ENCODE measurements around the gene RING1. TPM values are rescaled to one million over a fixed set of nuclear protein-coding genes. Genes with fewer than 3 reads are reported as not detected.

The RING1 gene
- total RNA-seq, 3 donors from 2014 or later, result 64.7 to 66.5 (median 66.3) TPM

DNA sequence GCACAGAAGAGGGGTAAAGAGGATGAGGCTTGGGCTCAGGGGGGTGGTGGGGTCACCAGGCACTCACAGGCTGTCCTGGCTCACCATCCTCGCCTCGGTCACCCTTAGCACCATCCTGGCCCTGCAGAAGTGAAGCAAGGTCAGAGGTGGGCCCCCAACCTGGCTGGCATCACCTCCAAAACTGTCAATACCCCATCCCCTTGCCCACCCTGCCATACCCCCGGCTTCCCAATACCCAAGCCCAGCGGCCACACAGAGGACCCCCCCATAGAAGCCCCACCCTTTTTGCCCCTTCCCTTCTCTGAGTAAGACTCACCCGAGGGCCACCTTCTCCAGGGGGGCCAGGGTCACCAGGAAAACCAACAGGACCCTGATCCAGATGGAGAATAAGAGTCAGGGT, 39.7 kb upstream of the RING1 start:
- Mint-ChIP-seq H3K4me3 (no peak overlapping the region), H3K36me3 (ENCODE audit: insufficient read depth) (no peaks in the 10 kb centered on the region), H3K4me1 (ENCODE audit: low read depth) (no peaks in the 10 kb centered on the region), H3K9me3 (no peaks in the 10 kb centered on the region), H3K27me3 (ENCODE audit: low read depth) (peaks cover 9% of the 10 kb centered on the region)
- ATAC-seq, result no peak
- DNase-seq, result no peak

DNA sequence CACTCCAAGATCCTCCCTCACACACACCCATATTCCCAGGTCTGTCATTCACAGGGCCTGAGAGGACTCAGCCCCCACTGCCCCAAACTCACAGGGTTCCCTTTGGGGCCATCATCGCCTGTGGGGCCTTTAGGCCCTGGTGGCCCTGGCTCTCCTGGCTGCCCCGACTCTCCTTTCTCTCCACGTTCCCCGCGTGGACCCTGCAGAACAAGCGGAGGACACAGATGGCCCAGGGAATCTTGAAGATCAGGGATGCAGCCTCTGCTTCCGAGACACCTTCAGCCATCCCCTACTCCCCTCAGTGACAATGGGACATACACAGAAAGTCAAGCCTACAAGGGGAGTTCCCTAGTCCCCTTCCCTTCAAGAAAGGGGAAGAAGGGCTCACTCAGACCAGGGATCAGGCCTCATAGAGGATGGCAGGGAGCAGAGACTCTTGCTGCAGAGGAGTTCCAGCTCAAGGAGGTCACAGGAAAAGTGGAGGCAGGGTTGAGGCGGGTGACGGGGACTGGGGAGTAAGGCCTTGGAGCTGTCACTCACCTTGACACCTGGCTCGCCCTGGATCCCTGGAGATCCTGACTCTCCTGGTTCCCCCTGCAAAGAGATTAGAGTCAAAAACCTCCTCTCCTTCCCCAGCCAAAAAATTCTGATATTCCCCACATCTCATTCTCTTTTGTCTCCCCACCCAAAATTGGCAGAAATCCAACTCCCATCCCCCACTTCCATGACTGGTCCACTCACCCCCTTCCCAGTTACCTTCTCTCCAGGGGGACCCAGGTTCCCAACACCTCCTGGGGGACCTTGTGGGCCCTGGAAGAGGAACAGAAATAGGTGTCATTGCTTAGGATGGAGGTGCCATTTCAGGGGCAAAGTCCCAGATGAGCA, 38.8 kb upstream of the RING1 start:
- Mint-ChIP-seq H3K36me3 (ENCODE audit: insufficient read depth) (no peaks in the 10 kb centered on the region), H3K4me1 (ENCODE audit: low read depth) (no peaks in the 10 kb centered on the region), H3K9me3 (no peaks in the 10 kb centered on the region), H3K4me3 (no peak overlapping the region), H3K27me3 (ENCODE audit: low read depth) (peaks cover 7% of the 10 kb centered on the region)
- ATAC-seq (no peak), DNase-seq (no peak)

DNA sequence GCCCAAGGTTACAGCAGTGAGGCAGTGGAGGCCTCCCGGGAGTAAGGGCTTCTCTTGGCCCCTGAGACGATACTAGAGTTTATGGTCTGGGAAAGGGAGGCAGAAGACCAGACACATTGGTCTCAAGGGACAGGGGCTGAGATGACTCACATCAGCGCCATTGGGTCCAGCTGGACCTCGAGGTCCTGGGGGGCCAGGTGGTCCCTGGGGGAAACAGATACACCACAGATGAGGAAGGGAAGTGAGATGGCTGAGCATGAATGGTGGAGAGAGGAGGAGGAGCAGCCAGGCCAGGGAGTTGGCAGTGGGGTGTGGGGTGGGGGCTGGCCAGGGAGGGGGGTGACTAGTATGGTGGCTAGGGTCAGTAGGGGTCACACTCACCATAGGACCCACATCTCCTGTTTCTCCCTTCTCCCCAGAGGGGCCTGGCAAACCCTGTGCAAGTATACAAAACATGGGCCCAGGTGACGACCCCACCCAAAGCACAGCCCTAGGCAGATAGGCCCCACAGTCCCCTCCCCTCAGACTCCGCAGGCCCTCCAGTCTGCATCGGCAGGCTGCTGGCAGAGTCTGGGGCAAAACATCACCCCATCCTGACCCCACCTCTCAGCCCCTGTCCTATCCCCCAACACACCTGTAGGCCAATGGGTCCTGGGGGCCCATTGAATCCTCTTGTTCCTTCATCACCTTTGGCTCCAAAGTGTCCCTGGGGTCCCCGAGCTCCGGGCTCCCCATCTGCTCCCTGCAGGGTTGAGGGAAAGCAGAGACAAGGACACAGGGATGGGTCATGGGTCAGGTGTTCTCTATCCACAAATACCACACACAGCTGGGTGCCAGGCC, 37.9 kb upstream of the RING1 start:
- no peak for ATAC-seq
- H3K9me3 Mint-ChIP-seq, result no peaks in the 10 kb centered on the region
- H3K27me3 Mint-ChIP-seq (ENCODE audit: low read depth), result peaks cover 10% of the 10 kb centered on the region
- no peak for DNase-seq
- H3K4me1 Mint-ChIP-seq (ENCODE audit: low read depth), result no peaks in the 10 kb centered on the region
- H3K36me3 Mint-ChIP-seq (ENCODE audit: insufficient read depth), result no peaks in the 10 kb centered on the region
- H3K4me3 Mint-ChIP-seq, result no peak overlapping the region

DNA sequence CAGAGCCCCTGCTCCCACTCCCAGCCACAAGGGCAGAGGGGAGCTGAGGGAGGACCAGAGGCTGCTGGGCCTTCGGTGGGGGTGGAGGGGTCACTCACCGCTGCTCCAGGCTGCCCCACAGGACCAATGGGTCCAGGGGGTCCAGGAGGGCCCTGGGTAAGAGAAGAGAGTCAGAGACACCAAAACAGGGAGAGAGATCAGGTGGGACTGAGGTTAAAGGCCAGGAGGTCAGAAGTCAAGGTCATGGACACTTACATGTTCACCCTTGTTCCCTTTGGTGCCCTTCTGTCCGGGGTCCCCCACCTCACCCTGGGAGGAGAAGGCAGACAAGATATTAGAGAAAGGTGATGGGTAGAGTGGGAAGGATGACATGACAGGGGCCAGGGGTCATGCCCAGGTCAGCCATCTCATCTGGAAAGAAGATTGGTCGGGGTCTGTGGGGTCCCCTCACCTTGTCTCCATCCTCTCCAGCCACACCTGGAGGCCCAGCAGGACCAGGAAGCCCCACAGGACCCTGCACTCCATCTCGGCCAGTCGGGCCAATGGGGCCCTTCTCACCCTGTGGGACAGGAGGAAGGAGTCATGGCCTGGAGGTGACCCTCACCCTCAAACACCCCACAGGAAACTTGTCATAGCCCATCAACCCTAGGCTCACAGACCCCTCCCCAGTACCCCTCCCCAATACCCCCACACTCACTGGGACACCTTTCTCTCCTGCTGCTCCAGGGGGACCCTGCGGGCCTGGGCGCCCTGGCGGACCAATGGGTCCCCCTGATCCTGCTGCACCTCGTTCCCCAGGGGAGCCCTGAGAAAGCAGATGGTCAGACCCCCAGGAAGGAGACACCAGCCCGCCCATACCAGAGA, 37.1 kb upstream of the RING1 start:
- ATAC-seq, result no peak
- Mint-ChIP-seq H3K4me1 (ENCODE audit: low read depth) (no peaks in the 10 kb centered on the region), H3K4me3 (no peak overlapping the region), H3K9me3 (no peaks in the 10 kb centered on the region), H3K27me3 (ENCODE audit: low read depth) (peaks cover 7% of the 10 kb centered on the region), H3K36me3 (ENCODE audit: insufficient read depth) (no peaks in the 10 kb centered on the region)
- DNase-seq, result no peak

DNA sequence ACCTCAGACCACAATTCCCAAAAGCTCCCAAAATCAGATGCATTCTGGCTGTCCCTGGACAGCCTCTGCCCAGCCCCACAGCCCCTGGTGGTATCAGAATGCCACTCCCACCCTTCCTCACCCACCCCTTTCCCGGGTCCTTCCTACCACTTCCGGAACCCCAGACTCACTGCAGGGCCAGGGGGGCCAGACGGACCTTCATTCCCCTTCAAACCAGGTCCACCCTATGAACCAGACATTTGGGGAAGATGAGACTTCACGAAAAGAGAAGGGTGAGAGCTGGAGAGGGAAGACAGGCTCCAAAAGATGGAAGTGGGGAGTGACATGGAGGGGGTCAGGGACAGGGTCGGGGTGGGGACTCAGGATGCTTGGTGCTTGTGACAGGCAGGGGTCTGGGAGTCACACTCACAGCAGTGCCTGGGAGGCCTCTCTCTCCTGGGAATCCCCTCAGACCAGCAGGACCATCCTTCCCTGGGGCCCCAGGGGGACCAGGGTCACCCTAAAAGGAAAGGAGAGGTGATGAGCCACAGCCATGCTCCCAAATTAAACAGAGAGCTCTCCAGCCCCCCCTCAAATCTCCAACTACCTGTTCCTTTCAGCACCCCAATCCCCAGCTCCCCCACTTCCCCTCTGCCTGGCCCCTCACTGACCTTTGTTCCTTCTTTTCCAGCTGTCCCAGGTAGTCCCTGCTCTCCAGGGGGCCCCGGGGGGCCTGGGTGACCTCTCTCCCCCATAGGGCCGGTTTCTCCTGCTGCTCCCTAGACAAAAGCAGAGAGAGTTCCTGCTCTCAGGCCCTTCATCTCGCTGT, 36.2 kb upstream of the RING1 start:
- no peaks in the 10 kb centered on the region for H3K9me3 Mint-ChIP-seq
- H3K4me3 Mint-ChIP-seq, result no peak overlapping the region
- H3K4me1 Mint-ChIP-seq (ENCODE audit: low read depth), result no peaks in the 10 kb centered on the region
- ATAC-seq, result no peak
- H3K36me3 Mint-ChIP-seq (ENCODE audit: insufficient read depth), result no peaks in the 10 kb centered on the region
- no peak for DNase-seq
- peaks cover 8% of the 10 kb centered on the region for H3K27me3 Mint-ChIP-seq (ENCODE audit: low read depth)

DNA sequence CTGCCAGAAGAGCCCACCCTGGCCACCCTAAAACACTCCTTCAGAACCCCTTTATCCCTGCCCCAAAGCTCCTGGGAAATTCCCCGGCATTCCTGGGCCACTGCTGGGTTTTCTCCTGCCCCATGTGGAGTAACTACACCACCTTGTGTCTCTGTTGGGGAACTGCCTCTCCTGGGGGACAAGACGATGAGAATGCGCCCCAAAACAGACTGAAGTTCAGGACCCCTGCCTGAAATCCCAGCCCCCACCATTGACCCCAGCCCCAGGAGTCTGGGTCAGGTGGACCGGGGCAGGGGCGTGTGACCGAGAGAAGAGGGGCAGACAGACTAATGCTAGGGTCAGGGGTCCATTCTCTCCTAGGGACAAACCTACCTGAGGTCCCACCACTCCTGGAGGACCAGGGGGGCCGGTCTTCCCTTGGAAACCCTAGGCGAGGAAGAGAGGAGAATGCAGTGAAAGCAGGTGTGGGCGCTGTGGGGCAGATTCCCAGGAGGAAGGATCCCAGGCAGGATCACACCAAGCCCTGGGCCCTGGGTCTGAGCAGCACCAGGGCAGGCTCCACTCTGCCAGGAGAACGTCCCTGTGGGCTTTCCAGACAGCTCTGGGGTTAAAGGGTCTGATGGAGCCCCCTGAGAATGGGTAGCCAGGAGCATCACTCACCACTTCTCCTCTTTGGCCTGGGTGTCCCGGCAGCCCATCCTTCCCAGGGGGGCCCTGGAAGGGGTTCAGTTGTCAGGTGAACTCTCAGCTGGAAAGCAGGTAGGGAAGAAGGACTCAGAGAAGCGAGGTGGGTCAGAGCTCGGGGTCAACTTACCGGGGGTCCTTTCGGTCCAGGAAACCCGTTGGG, 35.4 kb upstream of the RING1 start:
- Mint-ChIP-seq H3K36me3 (ENCODE audit: insufficient read depth) (no peaks in the 10 kb centered on the region), H3K9me3 (no peaks in the 10 kb centered on the region), H3K4me1 (ENCODE audit: low read depth) (no peaks in the 10 kb centered on the region), H3K4me3 (no peak overlapping the region), H3K27me3 (ENCODE audit: low read depth) (peaks cover 8% of the 10 kb centered on the region)
- DNase-seq, result no peak
- ATAC-seq, result no peak

DNA sequence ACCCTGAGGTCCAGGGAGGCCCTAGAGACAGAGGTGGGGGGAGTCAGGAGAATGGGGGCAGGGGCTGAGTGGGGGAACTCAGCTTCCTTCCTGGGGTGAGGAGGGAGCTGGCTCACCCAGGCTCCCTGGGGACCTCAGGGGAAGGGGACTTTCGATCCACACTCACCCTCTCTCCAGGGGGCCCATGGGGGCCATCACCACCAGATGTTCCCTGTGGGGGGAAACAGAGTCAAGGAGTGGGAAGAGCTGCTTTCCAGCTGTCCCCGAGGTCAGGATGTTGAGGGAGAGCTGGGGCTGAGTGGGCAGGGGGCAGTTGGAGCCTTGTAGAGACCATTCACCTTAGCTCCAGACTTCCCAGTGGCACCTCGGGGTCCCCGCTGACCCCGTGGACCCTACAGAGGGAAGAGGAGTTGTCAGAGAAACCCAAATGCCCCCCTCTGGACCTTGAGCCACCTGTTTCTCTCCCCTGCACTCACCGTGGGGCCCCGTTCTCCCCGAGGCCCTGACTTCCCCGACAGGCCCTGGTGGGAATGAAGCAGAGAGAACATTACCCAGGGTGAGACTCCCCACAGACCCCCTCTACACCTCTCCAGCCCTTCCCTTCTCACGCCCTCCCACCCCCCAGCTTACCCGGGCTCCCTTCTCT, 34.6 kb upstream of the RING1 start:
- no peak for DNase-seq
- Mint-ChIP-seq H3K27me3 (ENCODE audit: low read depth) (peaks cover 11% of the 10 kb centered on the region), H3K9me3 (no peaks in the 10 kb centered on the region), H3K4me1 (ENCODE audit: low read depth) (no peaks in the 10 kb centered on the region), H3K4me3 (no peak overlapping the region), H3K36me3 (ENCODE audit: insufficient read depth) (no peaks in the 10 kb centered on the region)
- no peak for ATAC-seq

DNA sequence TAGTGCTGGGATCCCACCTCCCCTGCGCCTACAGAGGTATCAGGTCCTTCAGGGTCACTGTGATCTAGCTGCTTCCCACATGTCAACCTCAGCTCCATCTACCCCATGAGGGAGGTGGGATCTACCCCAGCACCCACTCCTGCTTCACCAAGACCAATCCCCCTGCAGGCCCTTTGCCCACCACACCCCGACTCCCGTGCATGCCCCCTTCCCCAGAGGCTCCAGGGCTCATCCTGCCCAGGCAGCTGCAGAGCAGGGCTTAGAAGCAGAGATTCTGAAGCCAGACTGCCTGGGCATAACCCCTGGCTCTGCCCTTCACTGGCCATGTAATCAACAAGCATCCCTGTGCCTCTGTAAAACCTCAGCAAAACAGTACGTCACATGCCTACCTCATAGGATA, 33.5 kb upstream of the RING1 start:
- H3K4me3 Mint-ChIP-seq, result no peak overlapping the region
- no peaks in the 10 kb centered on the region for H3K9me3 Mint-ChIP-seq
- H3K4me1 Mint-ChIP-seq (ENCODE audit: low read depth), result no peaks in the 10 kb centered on the region
- ATAC-seq, result no peak
- H3K27me3 Mint-ChIP-seq (ENCODE audit: low read depth), result peaks cover 11% of the 10 kb centered on the region
- DNase-seq, result no peak
- H3K36me3 Mint-ChIP-seq (ENCODE audit: insufficient read depth), result no peaks in the 10 kb centered on the region

DNA sequence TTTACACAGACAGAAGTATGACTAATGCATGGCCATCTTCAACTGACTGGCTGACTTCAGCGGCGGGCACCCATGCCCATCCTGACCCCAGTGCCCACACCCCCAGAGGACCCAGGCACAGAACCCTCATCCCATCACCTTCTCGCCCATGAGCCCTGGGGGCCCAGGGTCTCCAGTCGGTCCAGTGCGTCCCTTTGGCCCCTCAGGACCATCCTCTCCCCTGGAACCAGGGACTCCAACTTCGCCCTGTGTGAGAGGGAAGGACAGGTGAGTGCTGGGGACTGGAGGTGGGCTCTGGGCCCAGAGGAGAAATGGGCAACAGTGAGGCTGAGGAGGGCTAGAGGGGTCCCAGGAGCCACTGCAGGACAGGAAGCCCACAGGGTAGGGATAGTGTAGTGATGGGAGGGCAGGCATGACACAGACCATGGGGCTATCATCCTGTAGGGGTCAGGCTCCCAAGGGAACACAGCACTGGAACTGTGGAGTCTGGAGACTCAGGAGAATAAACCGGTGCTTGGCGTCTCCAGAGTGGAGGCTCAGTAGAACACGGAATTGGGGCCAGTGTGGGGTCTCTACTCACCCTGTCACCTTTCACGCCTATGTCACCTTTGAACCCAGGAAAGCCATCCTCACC, 32.7 kb upstream of the RING1 start:
- Mint-ChIP-seq H3K9me3 (no peaks in the 10 kb centered on the region), H3K36me3 (ENCODE audit: insufficient read depth) (no peaks in the 10 kb centered on the region), H3K4me3 (no peak overlapping the region), H3K27me3 (ENCODE audit: low read depth) (peaks cover 11% of the 10 kb centered on the region), H3K4me1 (ENCODE audit: low read depth) (no peaks in the 10 kb centered on the region)
- ATAC-seq, result no peak
- DNase-seq, result no peak

DNA sequence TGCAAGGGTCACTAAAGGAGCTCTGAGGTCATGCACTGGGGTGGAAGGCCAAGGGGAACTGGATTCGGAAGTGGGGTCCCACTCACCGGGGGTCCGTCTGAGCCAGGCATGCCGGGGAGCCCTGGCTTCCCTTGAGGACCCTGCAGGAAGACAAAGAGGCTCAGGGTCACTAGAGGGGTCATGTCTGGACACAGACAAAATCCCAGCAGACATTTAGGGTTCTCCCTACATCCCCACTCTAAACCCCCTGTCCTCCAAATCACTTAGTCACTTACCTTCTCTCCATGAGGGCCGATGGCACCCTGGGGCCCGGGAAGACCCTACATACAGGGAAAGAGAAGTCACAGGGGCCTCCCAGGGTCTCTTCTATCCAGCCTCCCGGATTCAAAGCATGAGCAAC, 31.4 kb upstream of the RING1 start:
- no peak for DNase-seq
- H3K9me3 Mint-ChIP-seq, result no peaks in the 10 kb centered on the region
- H3K4me1 Mint-ChIP-seq (ENCODE audit: low read depth), result no peaks in the 10 kb centered on the region
- peaks cover 10% of the 10 kb centered on the region for H3K27me3 Mint-ChIP-seq (ENCODE audit: low read depth)
- ATAC-seq, result no peak
- H3K36me3 Mint-ChIP-seq (ENCODE audit: insufficient read depth), result no peaks in the 10 kb centered on the region
- H3K4me3 Mint-ChIP-seq, result no peak overlapping the region

DNA sequence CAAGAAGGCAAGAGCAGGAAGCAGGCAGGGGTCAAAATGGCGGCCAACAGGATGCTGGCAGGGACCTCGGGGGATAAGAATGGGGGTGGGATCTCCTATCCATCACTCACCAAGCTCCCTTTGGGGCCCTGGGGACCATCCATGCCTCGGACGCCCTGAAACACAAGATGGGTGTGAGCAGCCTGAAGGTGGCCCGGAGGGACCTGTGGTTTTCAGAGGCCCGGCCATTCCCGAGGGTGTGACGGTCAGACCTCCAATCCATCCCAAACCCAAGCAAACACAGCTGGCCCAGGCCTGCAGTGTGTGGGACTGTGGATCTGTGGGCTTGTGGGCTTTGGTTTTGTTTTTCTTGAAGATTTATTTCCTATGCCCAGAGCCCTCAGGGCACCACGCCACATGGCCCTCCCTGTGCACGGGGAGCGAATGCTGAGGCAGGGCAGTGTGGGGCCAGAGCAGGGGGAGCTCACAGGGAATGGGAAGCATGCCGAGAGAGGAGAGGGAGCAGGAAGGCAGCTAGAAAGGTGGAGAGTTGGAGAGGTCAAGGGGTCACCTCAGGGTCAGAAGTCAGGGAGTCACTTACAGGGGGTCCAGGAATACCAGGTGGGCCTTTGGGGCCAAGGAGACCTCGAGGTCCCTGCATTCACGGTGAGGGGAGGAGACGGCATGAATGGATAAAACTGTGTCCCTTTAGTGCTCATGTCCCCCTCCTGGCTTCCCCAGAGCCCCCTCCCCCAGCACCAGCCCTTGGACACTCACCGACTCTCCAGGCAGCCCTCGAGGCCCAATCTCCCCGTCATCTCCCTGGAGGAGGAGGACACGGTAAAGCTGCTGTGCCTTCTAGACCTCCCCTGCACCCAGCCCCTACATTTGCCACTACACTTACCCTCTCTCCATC, 30.5 kb upstream of the RING1 start:
- ATAC-seq (no peak), DNase-seq (no peak)
- H3K4me1 Mint-ChIP-seq (ENCODE audit: low read depth), result peaks cover 3% of the 10 kb centered on the region
- H3K9me3 Mint-ChIP-seq, result peaks cover 3% of the 10 kb centered on the region
- H3K4me3 Mint-ChIP-seq, result no peak overlapping the region
- H3K36me3 Mint-ChIP-seq (ENCODE audit: insufficient read depth), result peaks cover 3% of the 10 kb centered on the region
- H3K27me3 Mint-ChIP-seq (ENCODE audit: low read depth), result peaks cover 10% of the 10 kb centered on the region
